ENCODE data around the gene CLUH.
"Not testable (repeated sequence)": the region's sequence is repeated elsewhere in the genome, so short reads cannot be mapped to it uniquely, and the experiment has no call there.

The CLUH gene

GRCh38 chr17:2700491-2701141, 10.9 kb downstream of the CLUH start:
- DNase-seq = no peak

- DNase-seq = no peak
Measured at GRCh38 chr17:2700030-2700490, 11.5 kb downstream of the CLUH start.

GRCh38 chr17:2699216-2699805, 12.3 kb downstream of the CLUH start:
- not testable (repeated sequence) for DNase-seq

GRCh38 chr17:2697611-2698162, 13.9 kb downstream of the CLUH start:
- DNase-seq = no peak

GRCh38 chr17:2695961-2696760, 15.4 kb downstream of the CLUH start:
- no peak for DNase-seq

- no peak for DNase-seq
Measured at GRCh38 chr17:2695243-2695960, 16.2 kb downstream of the CLUH start.

GRCh38 chr17:2694381-2695242, 17.0 kb downstream of the CLUH start:
- no peak for DNase-seq

GRCh38 chr17:2693561-2694380, 17.8 kb downstream of the CLUH start:
- DNase-seq = no peak

GRCh38 chr17:2692781-2693135, 18.8 kb downstream of the CLUH start:
- DNase-seq = no peak

GRCh38 chr17:2691965-2692780, 19.4 kb downstream of the CLUH start:
- DNase-seq = no peak

GRCh38 chr17:2691069-2691871, 20.3 kb downstream of the CLUH start:
- DNase-seq = no peak

- DNase-seq = no peak
Measured at GRCh38 chr17:2690165-2691068, 21.1 kb downstream of the CLUH start.

GRCh38 chr17:2689411-2690164, 22.0 kb downstream of the CLUH start:
- no peak for DNase-seq

GRCh38 chr17:2688351-2689342, 22.9 kb downstream of the CLUH start:
- DNase-seq = no peak

GRCh38 chr17:2687074-2687418, 24.5 kb downstream of the CLUH start:
- no peak for DNase-seq

- DNase-seq = no peak
Measured at GRCh38 chr17:2685696-2686095, 25.9 kb downstream of the CLUH start.

Measured in CD4-positive, alpha-beta T cell treated with Interleukin-6 for 4 hours (primary cell).